SK-N-SH treated with all-trans-retinoic acid at 6 μM for 48 hours (cell line): ENCODE measurements around the gene FBXW12.

Experiments
- POU6F1 ChIP-seq: fragments of 250-450 bp; sonication (Bioruptor Pico); IDR thresholded peaks from 2 replicates; pipeline ENCODE4 v1.8.0; 2021; ENCODE audit warnings: low read depth, mild to moderate bottlenecking, moderate library complexity, borderline replicate concordance
- RARB ChIP-seq: fragments of 250-450 bp; sonication (Bioruptor Pico); IDR thresholded peaks from 2 replicates; pipeline ENCODE4 v1.8.0; 2021; ENCODE audit warnings: mild to moderate bottlenecking, moderate library complexity
- TOX ChIP-seq: fragments of 250-450 bp; sonication (Bioruptor Pico); IDR thresholded peaks from 2 replicates; pipeline ENCODE4 v1.8.0; 2021; ENCODE audit warnings: mild to moderate bottlenecking, moderate library complexity, borderline replicate concordance
- ZFP30 ChIP-seq: fragments of 450-650 bp; formaldehyde crosslinking; IDR thresholded peaks from 2 replicates; pipeline ENCODE4 v1.5.0; 2022; ENCODE audit warnings: mild to moderate bottlenecking, moderate library complexity
- ZNF8 ChIP-seq: fragments of 450-650 bp; formaldehyde crosslinking; IDR thresholded peaks from 2 replicates; pipeline ENCODE4 v1.5.0; 2020; ENCODE audit warnings: mild to moderate bottlenecking, moderate library complexity

DNA sequence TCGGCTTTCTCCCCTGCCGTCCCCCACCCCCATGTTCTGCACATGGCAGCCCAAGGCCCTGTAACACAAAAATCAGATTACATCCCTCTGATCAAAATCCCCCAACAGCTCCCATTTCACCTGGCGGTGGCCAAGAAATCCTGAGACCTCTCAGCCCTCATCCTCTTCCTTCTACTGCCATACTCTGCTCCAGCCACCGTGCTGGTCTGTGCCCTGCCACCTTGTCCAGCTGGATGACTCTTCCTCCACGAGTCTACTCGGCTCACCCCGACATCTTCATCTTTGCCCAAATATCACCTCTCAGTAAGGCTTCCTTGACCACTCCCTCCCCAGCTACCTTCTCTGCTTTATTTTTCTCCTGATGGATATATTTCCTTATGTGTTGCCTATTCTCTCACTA lies 64.8 kb downstream of the FBXW12 start:
- no peak for TF ChIP-seq ZNF8 (CRISPR knock-in tag)
- no peak for TF ChIP-seq TOX
- TF ChIP-seq POU6F1 (CRISPR knock-in tag), result no peak
- TF ChIP-seq ZFP30 (CRISPR knock-in tag), result no peak
- TF ChIP-seq RARB (CRISPR knock-in tag), result no peak
